ENCODE measurements around the gene TSGA10IP.

GRCh38 chr11:65958774-65959420 is 13.6 kb downstream of the TSGA10IP start:
- TF ChIP-seq CTCF (IDR thresholded peaks at IDR 0.05) (no peak), POLR2A (IDR thresholded peaks at IDR 0.05) (no peak)

Measured in gastroesophageal sphincter (tissue), 3 donors.